HG03045 (cell line): ENCODE results near the gene CARD9.

Source experiments
- ATAC-seq: cut with Tn5 transposase; IDR thresholded peaks from one replicate; pipeline ENCODE4 v1.9.1; 2021; ENCODE audit warnings: mild to moderate bottlenecking, moderate library complexity; ENCODE audit not compliant: unreplicated experiment

Gene CARD9

DNA sequence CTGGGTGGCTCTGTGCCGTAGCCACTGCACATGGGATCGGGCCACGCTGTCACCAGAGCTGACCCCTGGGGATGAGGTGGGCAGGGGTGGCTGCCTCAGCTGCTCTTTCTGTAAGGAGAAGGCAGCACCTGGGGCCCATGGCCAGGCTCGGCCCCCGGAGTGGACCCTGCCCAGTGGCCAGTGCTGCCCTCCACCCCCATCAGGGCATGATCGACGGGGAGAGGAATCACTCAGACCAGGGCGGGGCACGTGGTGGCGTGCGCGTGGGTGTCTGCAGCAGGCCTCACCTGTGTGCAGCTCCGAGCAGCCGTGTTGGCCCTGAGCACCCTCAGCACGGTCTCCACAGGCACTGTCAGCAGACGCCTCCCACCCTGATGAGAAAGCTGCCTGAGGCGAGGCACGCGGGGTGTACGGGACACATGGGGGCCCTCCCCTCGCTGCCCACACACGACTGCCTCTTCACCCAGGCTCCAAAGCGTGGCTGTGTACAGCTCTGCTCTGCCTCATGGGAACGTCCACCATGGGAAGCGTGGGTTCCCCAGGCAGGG is 8.6 kb upstream of the CARD9 start:
- no peak for ATAC-seq

DNA sequence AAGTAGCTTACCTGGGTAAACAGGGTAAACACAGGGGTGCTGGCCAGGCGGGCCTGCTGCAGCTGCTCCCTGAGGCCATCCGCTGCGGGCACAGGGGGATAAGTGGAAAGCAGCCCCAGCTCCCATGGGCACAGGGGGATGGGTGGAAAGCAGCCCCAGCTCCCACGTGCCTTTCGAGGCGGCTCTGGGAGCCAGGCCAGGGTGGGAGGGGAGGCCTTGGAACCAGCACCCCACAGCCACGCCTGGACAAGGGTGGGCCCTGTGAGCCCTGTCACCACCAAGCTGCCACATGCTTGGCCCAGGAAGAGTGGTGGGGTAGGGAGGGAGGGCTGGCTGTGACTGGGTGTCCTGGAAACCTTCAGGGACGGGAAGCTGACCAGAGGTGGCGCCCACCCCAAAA is 7.8 kb upstream of the CARD9 start:
- no peak for ATAC-seq

DNA sequence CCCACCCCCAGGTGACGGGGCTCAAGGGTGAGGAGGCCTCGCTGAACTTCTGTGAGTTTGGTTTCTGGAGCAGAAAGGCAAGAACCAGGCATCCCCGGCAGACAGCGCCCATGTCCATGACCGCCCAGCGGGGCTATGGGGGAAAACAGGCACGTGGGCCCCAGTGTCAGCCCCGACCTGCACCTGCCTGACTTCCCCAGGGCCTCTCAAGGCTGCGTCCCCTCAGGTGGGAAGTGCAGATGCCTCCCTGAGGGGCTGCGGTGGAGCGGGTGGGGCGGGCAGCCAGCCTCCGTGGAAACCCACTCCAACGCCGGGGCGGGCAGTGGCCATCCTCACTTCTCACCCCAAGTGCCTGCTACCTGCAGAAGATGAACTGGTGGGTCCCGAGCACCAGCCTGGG is 6.9 kb upstream of the CARD9 start:
- no peak for ATAC-seq

DNA sequence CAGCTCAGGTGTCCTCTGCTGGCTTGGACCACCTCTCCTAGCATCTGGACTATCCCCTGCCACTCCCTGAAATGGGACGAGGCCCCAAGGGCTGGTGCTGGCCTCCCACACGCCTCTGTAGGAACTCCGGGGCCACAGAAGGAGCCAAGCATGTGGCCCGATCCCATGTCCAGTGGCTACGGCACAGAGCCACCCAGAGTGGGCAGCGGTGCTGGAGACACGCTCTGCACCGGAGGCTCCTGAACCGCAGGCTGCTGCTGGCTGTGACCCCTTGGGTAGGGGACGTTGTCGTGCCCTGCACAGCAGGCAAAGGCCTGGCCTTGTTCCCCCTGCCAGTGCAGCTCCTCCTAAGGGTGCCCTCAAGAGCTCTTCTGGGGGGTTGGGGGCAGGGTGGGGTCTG is 6.4 kb upstream of the CARD9 start:
- no peak for ATAC-seq

DNA sequence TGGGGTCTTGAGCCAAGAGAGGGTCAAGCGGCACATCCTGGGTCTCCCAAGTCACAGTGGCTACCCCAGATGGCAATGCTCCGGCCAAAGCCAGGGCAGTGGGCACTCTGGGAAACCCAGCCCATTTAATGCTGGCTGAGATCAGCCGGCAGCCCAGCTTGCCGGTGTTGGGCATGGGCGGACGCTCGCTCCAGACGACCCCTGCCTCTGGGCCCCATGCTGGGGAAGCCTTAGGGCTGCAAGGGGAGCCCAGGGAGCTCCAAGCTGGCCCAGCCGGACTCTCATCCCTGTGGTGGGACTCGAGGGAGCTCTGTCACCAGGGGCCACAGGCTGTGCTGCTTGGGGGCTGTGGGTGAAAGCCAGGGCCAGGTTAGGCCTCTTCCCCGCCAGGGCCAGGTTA is 5.9 kb upstream of the CARD9 start:
- no peak for ATAC-seq

DNA sequence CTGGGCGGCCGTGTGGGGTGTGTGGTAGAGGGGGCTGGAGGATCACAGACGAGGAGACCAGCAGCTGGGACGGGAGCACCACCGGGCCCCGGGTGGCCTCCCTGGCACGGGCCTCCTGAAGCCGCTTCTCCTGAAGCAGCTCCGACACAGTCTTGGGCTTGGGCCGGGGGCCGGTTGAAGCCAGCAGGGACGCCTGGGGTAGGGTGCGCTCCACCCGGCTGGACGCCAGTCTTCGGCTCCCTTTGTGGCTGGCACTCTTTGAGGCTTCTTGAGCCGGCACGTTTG is 5.5 kb upstream of the CARD9 start:
- ATAC-seq: no peak

DNA sequence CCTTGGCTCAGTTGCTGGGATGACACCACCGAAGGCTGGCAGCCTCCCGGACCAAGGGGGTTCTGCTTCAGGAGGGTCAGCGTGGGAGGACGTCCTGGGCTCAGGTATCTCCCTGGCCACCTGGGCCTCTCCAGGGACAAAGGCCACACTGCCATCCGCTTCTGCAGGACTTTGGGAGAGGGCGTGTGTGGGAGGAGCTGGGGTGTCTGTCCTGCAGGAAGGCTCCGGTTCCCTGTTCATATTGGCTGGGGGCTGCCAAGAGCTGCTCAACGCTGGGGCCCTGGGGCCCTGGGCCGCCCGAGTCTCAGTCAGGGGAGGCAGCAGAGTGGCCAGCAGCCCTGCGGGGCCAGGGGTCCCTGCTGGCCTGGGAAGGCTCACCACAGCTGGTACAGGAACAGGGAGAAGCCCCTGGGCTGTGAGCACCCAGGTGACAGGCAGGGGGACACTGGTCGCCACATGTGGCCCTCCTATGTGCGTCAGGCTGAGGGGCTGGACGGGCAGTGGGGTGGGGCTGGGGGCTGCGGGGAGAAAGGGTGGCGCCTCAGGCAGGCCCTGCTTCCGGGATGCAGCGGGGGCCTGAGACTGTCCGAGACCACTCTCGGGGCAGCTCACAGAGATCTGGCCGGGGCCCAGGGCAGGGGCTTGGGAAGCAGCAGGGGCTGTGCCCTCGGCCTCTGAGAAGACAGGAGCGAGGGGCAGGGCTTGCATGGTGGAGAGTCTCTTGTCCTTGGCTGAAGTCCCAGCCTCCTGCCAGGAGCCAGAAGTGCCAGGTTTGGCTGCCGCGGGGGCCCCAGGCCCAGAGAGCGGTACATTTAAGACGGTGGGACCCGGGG is 4.9 kb upstream of the CARD9 start:
- no peak for ATAC-seq

DNA sequence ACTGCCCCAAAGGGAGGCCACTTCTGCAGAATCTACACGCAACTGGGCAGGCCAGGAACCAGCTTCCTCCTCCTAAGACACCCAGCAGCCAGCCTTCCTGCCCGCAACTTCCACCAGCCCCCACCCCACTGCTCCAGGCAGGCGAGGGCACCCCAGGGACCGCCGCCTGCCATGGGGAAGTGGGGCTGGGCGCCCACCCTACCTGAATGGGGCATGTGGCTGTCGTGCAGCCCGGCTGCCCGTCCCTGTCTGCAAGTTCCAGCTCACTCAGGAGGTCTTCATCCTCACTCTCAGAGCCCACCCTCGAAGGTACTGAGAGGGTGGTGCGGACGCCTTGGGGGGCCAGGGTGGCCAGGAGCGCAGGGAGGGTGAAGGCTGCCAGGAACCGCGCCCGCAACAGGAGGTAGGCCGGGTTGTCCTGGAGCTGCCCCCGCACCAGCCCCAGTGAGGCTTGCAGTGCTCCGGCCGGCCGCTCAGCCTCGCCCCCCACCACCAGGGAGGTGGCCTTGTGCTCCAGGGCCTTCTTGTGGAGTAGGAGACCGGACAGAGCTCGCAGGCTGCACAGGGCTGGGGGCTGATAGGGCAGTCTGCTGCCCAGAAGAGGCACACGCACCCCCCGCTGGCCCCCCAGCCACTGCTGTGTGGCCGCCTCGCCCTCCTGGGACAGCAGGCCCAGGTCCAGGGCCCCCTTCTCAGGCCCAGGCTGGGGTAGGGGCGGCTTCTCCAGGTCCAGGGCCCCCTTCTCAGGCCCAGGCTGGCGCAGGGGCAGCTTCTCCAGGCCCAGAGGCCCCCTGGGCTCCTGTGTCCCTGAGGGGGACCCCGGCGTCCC is 4.1 kb upstream of the CARD9 start:
- ATAC-seq: no peak

DNA sequence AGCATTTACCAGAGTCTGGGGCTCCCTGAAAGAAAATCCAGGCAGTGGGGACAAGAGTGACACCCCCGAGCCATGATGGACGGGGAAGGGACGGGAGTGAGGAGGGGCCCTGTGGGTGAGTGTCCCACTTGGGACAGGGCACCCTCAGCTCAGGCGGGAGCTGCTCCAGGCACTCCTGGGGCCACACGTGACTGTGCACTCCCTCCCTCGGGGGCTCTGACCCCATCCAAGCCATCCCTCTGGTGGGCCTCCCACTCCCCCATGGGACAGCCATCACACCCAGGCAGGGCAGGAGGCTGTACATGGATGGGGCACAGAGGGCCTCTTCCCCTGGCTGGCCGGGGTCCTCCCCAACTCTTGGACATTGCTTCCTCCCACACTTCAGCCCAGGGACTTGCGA is 3.0 kb upstream of the CARD9 start:
- ATAC-seq: no peak

DNA sequence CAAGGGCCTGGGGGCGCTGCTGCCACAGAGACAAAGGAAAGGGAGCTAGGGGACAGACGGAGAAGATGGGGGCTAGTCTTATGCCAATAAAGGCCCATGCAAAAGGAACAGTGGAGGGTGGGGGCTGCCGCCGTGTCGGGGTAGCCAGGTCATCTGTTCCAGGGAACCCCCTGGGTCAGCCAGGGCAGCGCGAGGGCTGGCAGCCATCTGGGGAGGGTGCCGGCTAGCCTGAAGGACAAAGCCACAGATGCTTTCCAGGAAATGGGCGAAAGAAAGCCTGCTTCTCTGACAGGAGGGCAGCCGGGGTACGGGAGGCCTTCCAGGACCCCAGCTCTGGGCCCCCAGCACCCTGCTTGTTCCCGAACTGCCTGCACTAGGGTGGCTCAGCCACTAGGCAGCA is 1.6 kb upstream of the CARD9 start:
- no peak for ATAC-seq

DNA sequence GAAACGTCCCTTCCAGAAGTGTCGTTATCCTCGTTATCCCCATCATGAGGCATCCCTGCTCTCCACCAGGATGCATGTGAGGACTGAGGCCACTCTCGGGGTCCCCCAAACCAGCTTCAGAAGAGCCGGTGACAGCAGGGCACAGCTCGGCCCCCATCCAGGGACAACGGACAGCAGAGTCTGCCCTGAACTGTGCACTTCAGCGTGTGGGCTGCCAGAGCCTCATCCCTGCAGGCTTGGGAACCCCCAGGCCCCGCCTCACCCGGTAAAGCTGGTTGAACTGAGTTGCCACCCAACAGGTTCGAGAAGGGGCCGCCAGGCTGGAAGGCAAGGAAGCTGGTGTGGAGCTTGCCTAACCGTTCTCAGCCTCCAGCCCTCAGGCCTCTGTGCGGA is 710 bp upstream of the CARD9 start:
- no peak for ATAC-seq

DNA sequence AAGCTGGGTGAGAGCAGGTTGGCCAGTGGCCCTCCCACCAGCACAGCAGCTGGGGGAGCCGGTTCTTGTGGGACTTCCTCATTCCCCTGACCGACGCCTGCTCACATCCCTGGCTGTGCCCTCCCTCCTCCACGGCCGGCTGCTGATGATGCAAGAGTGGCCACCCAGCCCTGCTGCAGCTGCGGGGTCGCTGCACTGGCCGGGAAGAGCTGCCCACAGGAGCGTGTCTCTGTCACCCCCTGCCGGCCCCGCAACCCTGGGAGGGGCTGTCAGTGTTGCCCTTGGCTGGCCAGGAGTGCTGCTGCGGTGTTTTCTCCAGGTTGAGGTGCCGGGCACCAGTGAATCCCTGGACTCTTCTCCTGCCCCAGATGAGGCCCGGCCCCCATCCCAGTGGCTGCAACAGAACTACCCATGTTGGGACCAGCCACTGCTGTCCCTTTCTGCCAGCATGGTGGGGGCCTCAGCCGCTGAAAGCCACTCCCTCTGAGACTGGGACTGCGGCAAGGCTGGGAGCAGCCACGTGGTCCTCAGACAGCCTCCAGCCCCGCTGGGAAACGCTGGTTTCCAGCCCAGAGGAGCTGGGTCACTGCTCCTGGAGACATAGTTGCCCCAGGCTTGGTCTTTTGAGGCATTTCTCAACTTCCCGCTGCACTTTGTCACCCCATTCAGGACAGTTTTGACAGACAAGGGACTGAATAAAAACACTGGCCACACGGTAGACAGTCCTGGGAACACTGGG is 739 bp downstream of the CARD9 start:
- ATAC-seq: no peak

DNA sequence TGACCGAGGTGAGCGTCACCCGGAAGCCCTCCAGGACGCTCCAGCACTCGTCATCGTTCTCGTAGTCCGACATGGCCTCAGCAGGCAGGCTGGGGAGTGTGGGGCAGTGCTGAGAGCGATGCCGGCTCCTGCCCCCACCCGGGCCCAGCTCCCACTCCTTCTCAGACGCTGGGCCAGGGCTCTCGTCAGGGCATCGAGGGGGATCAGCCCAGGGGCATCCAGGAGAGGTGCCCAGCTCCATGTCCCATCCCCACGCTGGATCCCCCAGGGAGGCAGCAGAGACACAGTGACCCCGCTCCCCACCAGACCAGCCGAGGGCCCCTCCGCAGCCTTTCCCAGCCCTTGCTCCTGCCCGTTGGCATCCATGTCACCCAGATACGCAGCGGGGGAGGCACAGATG is 1.5 kb downstream of the CARD9 start:
- no peak for ATAC-seq

DNA sequence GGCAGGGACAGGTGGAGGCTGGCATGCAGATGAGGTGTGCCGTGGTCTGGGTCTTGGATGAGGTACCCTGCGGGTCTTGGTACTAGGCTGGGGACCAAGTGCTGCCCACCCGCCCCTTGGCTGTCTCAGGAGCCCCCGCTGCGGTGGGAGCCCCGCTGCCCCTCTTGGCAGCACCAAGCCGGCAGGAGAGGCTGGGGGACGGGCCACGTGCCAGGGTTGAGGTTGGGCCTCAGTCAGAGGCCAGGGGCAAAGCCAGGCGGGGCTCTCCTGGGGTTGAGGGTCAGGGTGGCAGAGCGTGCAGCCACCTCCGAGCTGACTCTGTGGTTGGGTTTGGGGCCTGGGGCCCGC is 2.0 kb downstream of the CARD9 start:
- ATAC-seq: no peak

DNA sequence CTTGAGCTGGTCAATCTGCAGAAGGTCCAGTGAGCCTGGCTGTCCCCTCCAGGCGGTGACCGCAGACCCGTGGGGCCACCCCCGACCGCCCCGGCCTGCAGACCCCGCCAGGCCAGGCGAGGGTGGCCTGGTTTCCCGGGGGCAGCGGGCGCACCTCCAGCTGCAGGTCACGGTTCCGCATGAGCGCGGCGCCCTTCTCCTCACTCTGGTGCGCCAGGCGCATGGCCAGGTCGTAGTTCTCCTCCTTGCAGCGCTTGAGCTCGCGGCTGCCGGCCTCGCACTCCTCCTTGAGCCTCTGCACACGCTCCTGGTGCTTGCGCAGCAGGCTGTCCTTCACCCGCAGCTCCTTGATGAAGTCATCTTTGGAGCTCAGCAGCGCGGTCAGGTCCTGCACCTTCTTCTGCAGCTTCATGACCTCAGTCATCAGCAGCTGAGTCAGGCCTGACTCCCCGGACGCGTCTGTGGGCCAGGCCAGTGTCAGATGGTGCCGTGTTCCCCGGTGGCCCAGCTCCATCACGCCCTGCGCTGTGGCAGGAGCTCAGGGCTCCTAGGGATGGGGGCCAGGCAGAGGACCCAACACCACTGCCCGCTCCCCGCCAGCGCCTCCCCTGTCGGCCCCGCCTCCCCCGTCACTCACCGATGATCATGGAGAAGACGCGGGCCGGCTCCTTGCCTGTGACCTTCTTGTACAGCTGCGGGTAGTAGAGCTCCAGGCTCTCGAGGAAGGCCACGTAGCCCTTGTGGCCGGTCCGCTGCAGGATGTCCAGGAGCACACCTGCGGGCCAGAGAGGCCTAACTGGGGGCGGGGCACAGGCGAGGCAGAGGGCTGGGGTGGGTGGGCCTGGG is 2.6 kb downstream of the CARD9 start:
- no peak for ATAC-seq

DNA sequence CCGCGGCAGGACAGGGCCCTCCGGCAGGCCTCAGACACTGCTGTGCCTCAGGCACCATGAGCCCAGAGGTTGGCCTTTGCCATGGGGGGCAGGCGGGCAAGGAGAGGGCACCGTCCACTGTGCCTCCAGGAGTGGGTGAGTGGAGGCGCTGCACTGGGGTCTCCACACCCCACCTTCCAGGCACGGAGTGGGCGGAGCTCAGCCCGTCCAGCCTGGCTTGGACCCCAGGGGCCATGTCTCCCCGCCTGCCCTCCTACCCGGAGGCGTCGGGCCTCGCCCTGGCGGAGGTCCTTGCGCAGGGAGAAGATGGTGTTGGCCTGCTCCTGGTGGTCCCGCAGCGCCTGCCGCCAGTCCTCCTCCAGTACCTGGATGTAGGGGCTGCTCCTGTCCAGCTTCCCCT is 3.4 kb downstream of the CARD9 start:
- no peak for ATAC-seq

DNA sequence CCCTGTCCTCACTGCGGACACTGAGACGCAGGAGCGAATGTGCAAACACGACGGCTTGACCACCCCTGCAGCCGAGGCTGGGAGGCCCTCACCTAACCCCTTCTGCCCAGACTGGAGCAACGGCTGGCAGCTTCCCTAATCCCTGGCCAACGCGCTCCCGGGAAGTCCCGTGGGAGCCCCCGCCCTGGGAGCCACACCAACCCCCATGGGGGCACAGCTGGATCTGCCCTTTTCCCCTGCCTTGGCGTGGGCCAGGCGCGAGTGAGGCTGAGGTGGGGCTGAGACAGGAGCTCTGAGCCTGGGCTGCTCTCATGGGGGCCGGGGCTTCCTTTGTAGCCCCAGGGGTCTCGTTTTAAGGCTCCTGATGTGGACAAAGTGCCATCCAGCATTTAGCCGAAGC is 5.3 kb downstream of the CARD9 start:
- no peak for ATAC-seq

DNA sequence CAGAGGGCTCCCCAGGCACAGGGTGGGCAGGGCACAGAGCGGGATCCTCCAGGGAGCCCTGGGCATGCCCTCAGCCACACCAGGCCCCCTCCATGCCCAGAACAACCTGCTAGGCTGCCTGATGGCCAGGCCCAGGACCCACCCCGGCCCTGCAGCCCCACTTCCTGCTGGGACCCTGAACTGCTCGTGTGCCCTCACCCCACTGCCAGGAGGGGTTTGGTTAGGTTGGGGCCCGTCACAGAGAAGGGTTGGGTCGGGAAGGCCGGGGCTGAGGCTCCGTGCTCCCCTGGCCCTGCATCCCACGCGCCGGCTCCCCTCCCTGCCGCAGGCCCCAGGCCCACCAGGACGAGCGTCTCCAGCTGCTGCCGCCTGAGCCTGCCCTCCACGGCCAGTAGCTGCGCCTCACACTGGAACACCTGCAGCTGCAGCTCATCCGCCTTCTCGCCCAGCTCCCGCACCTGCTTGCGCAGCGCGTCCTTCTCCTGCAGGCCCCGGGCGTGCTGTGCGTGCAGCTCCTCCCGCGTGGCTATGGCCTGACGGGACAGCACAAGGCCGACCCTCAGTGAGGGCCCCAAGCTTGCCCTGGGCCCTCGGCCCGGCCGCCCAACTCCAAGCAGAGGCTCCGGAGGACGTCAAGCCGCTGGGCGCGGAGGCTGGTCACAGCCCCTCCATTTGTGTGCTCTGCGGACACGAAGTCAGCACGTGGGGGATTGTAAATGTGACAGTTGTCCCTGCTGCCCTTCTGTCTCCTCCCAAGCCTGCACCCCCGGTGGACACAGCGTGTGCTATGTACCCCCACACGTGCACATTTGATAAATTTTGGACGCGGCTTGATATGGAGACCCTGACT is 5.9 kb downstream of the CARD9 start:
- no peak for ATAC-seq

DNA sequence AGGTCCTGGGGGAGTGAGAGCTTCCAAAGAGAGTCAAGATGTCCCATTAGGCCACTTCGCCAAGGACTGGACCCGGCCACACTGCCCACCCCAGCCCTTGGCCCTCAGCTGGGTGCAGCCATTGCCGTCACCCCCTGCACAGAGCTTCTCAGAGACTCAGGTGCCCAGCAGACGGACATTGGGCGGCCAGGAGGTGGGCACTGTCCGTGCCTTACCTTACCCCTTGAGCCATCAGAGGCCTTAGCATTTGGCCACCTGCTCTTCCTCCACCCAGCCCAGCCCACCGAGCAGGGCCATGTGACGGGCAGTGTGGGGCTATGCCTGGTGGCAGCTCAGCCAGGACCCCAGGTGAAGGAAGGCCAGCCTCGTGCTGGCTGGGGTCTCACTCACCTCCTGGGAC is 6.6 kb downstream of the CARD9 start:
- ATAC-seq: no peak

DNA sequence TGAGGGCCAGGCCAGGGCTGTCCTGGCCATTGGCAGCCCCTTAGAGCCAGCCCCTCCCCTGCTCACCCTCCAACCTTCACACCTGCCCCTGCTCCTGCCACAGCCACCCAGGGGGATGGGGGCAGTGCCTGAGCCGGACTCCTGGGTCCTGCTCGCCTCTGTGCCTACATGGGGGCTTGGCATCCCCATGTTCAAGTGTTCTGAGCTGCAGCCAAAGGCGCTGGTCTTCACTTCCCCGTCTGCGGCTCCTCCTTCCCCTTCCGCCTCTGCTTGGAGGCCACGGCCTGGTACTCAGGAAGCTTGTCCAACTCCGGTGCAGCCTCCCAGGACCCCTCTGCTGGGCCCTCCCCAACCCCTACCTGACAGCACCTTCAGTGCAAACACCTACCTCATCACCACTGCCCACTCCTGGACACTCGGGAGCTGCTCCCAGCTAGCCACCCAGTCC is 7.7 kb downstream of the CARD9 start:
- ATAC-seq: no peak
